ENCODE results near the gene RHBDD2.

DNA sequence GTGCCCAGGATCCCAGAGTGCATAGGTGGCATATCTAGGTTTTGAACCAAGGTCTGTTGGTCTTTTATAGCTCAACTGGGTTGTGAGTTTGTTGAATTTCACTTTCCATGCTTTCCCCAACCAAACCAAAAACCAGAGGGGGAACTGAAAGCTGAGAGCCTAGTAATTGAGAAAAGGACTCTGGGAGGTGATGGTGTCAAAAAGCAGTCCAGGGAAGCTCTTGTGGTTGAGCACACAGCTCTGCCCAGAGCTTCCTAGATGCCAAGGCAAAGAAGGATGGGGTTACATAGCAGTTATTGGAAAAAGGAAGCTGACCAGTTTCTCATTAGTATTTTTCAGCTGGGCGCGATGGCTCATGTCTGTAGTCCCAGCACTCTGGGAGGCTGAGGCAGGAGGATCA lies 46.1 kb downstream of the RHBDD2 start:
- TF ChIP-seq, protein P1, sequence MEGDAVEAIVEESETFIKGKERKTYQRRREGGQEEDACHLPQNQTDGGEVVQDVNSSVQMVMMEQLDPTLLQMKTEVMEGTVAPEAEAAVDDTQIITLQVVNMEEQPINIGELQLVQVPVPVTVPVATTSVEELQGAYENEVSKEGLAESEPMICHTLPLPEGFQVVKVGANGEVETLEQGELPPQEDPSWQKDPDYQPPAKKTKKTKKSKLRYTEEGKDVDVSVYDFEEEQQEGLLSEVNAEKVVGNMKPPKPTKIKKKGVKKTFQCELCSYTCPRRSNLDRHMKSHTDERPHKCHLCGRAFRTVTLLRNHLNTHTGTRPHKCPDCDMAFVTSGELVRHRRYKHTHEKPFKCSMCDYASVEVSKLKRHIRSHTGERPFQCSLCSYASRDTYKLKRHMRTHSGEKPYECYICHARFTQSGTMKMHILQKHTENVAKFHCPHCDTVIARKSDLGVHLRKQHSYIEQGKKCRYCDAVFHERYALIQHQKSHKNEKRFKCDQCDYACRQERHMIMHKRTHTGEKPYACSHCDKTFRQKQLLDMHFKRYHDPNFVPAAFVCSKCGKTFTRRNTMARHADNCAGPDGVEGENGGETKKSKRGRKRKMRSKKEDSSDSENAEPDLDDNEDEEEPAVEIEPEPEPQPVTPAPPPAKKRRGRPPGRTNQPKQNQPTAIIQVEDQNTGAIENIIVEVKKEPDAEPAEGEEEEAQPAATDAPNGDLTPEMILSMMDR (IDR thresholded peaks at IDR 0.05): no peak
- TF ChIP-seq POLR2AphosphoS5 (IDR thresholded peaks at IDR 0.05) (no peak), POLR2A (IDR thresholded peaks at IDR 0.05) (no peak)

Measured in breast epithelium (tissue), 3 donors.